HepG2 (cell line): ENCODE data around the gene CACNA2D1. TPM values are rescaled to one million over a fixed set of nuclear protein-coding genes. Genes with fewer than 3 reads are reported as not detected.

ENCODE experiments used
- ATAC-seq: fragments of 200-7000 bp; cut with Tn5 transposase; 3 replicates; pipeline ENCODE4 v1.9.1; 2020; ENCODE audit warnings: mild to moderate bottlenecking, moderate library complexity
- BruUV-seq: library from RNA; stranded (reverse); fragments of 400-500 nt; replicated peaks from 2 replicates; lab custom pipeline; 2021; lab: Mats Ljungman, UMichigan
- CTCF ChIA-PET: fragments of 300-600 bp; formaldehyde crosslinking; extraction: SDS; loops from one replicate; lab custom pipeline; 2021; ENCODE audit warnings: low total read pairs, inconsistent platforms, low intra/inter-chr PET ratio; lab: Yijun Ruan, JAX
- POLR2A ChIA-PET: fragments of 350-600 bp; sonication (Branson Sonifier 250); formaldehyde crosslinking; loops from one replicate; lab custom pipeline; 2020; ENCODE audit warnings: antibody characterized with exemption, inconsistent platforms; lab: Yijun Ruan, JAX
- DNase-seq: peaks from one replicate; pipeline ENCODE4 v3.0.0-alpha.2; 2015; ENCODE audit warnings: low spot score
- FAIRE-seq: peaks from 3 replicates; lab custom pipeline; 2011; peaks lifted over from hg19 to GRCh38; lab: Jason Lieb, UNC
- H2AFZ ChIP-seq: one replicate; pipeline ENCODE4 v1.6.1; 2011; ENCODE audit warnings: low read length, inconsistent platforms
- H3K27ac ChIP-seq: fragments of 300-600 bp; 3 replicates; pipeline ENCODE4 v1.8.0; 2011; ENCODE audit warnings: mixed run types, mild to moderate bottlenecking, mixed read lengths, low read length, inconsistent platforms; ENCODE audit not compliant: insufficient read depth; ENCODE audit errors: extremely low read length
- H3K27me3 ChIP-seq, 2 experiments: fragments of 200-600 bp in 1 of 2; 2 replicates in 1 of 2; 3 replicates in 1 of 2; pipeline versions ENCODE4 v1.6.0 to v1.8.0; 2011; ENCODE audit warnings: low read length in 2 of 2, mild to moderate bottlenecking in 2 of 2, moderate library complexity in 2 of 2, inconsistent platforms in 1 of 2; ENCODE audit not compliant: insufficient read depth in 2 of 2, control insufficient read depth in 1 of 2
- H3K36me3 ChIP-seq, 2 experiments: fragments of 200-600 bp in 1 of 2; replicated peaks in 1 of 2; 2 replicates in 1 of 2; 3 replicates in 1 of 2; pipeline versions ENCODE4 v1.5.1 to v1.8.0; 2011; ENCODE audit warnings: low read length in 2 of 2, inconsistent platforms in 1 of 2; ENCODE audit not compliant: insufficient read depth in 2 of 2, control insufficient read depth in 1 of 2
- H3K4me1 ChIP-seq: 2 replicates; pipeline ENCODE4 v1.5.1; 2012; ENCODE audit warnings: low read length, inconsistent platforms; ENCODE audit not compliant: insufficient read depth
- H3K4me2 ChIP-seq: 2 replicates; pipeline ENCODE4 v1.6.0; 2011; ENCODE audit warnings: low read depth, low read length, inconsistent platforms
- H3K4me3 ChIP-seq, 3 experiments: fragments of 200-600 bp in 1 of 3; sonication (generic), shearing (Covaris generic) in 1 of 3; replicated peaks in 1 of 3; 2 replicates each; pipeline ENCODE4 v1.5.1; 2011 to 2016; ENCODE audit warnings: low read length in 3 of 3, inconsistent platforms in 2 of 3, low read depth in 2 of 3, mild to moderate bottlenecking in 2 of 3, control low read depth in 1 of 3, mixed read lengths in 1 of 3; ENCODE audit not compliant: insufficient read depth in 1 of 3
- H3K79me2 ChIP-seq: one replicate; pipeline ENCODE4 v1.6.1; 2011; ENCODE audit warnings: low read length, inconsistent platforms; ENCODE audit not compliant: insufficient read depth
- H3K9ac ChIP-seq: 2 replicates; pipeline ENCODE4 v1.6.0; 2011; ENCODE audit warnings: mild to moderate bottlenecking, low read depth, low read length, inconsistent platforms; ENCODE audit not compliant: insufficient read depth
- H3K9me3 ChIP-seq: 2 replicates; pipeline ENCODE4 v1.5.1; 2012; ENCODE audit warnings: mild to moderate bottlenecking, low read length
- H4K20me1 ChIP-seq: 2 replicates; pipeline ENCODE4 v1.6.0; 2011; ENCODE audit warnings: inconsistent platforms, mild to moderate bottlenecking, low read length, moderate library complexity; ENCODE audit not compliant: insufficient read depth
- ATF7-NPFF ChIP-seq: sonication (generic); formaldehyde crosslinking; IDR thresholded peaks from 2 replicates; pipeline ENCODE4 v1.8.1; 2023; ENCODE audit warnings: mild to moderate bottlenecking, low read depth, missing genetic modification reagents, moderate library complexity
- KAT2B ChIP-seq: fragments of 150-350 bp; IDR thresholded peaks from 2 replicates; pipeline ENCODE4 v1.6.1; 2014; ENCODE audit warnings: low read depth, low read length, borderline replicate concordance
- MLLT10 ChIP-seq: sonication (generic); formaldehyde crosslinking; IDR thresholded peaks from 2 replicates; pipeline ENCODE4 v1.4.0; 2020; ENCODE audit warnings: missing genetic modification reagents
- ZEB1 ChIP-seq: IDR thresholded peaks from 2 replicates; pipeline ENCODE4 v1.6.1; 2012; ENCODE audit warnings: mild to moderate bottlenecking, low read depth, inconsistent platforms; ENCODE audit not compliant: insufficient replicate concordance
- ZNF513 ChIP-seq: sonication (generic); formaldehyde crosslinking; conservative IDR thresholded peaks from 2 replicates; pipeline ENCODE4 v1.5.0; 2020; ENCODE audit warnings: missing genetic modification reagents
- ZNF607 ChIP-seq: sonication (generic); formaldehyde crosslinking; IDR thresholded peaks from 2 replicates; pipeline ENCODE4 v1.5.1; 2020; ENCODE audit warnings: missing genetic modification reagents, mild to moderate bottlenecking, borderline replicate concordance
- ZNF609 ChIP-seq: sonication (generic); formaldehyde crosslinking; IDR thresholded peaks from 2 replicates; pipeline ENCODE4 v1.4.0; 2020; ENCODE audit warnings: mild to moderate bottlenecking, missing genetic modification reagents, borderline replicate concordance
- ZNF83 ChIP-seq: sonication (generic); formaldehyde crosslinking; IDR thresholded peaks from 2 replicates; pipeline ENCODE4 v1.4.0; 2020; ENCODE audit warnings: missing genetic modification reagents, mild to moderate bottlenecking, borderline replicate concordance
- WGBS: methylation state at CpG from one replicate; pipeline ENCODE4 v1.1.6; 2017; ENCODE audit warnings: low lambda C conversion rate; 5-methylcytosine and 5-hydroxymethylcytosine counted together
- in situ Hi-C: cut with HindIII; loops from 2 replicates; pipeline ENCODE4 v1.10.0; 2017; ENCODE audit warnings: low pct_unique_long_range_greater_than_20kb; ENCODE audit not compliant: extremely low pct_ligation_motif_present
- intact Hi-C: fragments of 100-400 bp; cut with micrococcal nuclease; formaldehyde crosslinking; loops from one replicate; pipeline ENCODE4 v1.10.0; 2022; ENCODE audit not compliant: unreplicated experiment
- polyA plus RNA-seq, 8 experiments: library from polyadenylated mRNA; depleted of rRNA in 3 of 8; stranded (reverse) in 7 of 8; unstranded in 1 of 8; fragments of >200 nt; fragmentation: Illumina TruSeq in 4 of 8; extraction: Trizol in 4 of 8; gene quantifications; 2 replicates each; pipeline versions ENCODE4 v1.2.1 to v1.2.3, GENCODE V29; 2011 to 2016; ENCODE audit warnings: low read depth in 4 of 8, missing spikeins in 1 of 8, mixed read lengths in 1 of 8; ENCODE audit not compliant: insufficient read depth in 1 of 8
- total RNA-seq, 5 experiments: library from RNA; depleted of rRNA; stranded (reverse); fragments of >200 nt; fragmentation: Illumina TruSeq; extraction: Trizol; gene quantifications; 2 replicates each; pipeline ENCODE4 v1.2.3, GENCODE V29; 2016; ENCODE audit warnings: low read depth in 1 of 5
- TF ChIP-seq, protein P1 (sequence below): sonication (generic); formaldehyde crosslinking; IDR thresholded peaks from 2 replicates; pipeline ENCODE4 v1.4.0; 2020; ENCODE audit warnings: missing genetic modification reagents

Gene CACNA2D1
- total and polyA plus RNA-seq, 2 of the 13 experiments (the other 11 are each of a cell fraction or from before 2014, with no cell fraction given), result not detected

GRCh38 chr7:82036146-82036886 lies 407.3 kb downstream of the CACNA2D1 start:
- 3% methylated on average over 3 of the region's 3 CpGs for WGBS
- H2AFZ ChIP-seq, result no peak overlapping the region
- FAIRE-seq (no peak), ATAC-seq (no peak), DNase-seq (no peak)
- no peak overlapping the region for H3K4me3 ChIP-seq
- no peak overlapping the region for H3K27ac ChIP-seq
- H3K79me2 ChIP-seq, result no peaks in the 10 kb centered on the region
- CTCF ChIA-PET, result no interaction called here
- intact Hi-C loops (loop anchor here (5.0 kb wide), 1 partner anchor 446 kb away; no protein-coding TSS in a partner anchor), in situ Hi-C loops (no loop called here)
- H3K4me1 ChIP-seq, result no peaks in the 10 kb centered on the region
- no peak overlapping the region for H3K4me2 ChIP-seq
- POLR2A ChIA-PET, result no interaction called here
- no TSS peak for BruUV-seq
- H4K20me1 ChIP-seq, result no peaks in the 10 kb centered on the region
- no peaks in the 10 kb centered on the region for H3K9me3 ChIP-seq
- no peaks in the 10 kb centered on the region for H3K36me3 ChIP-seq
- no peaks in the 10 kb centered on the region for H3K27me3 ChIP-seq
- no peak overlapping the region for H3K9ac ChIP-seq
- no peak for TF ChIP-seq ZNF83
- no peak for TF ChIP-seq ZNF513 (CRISPR knock-in tag)
- no peak for TF ChIP-seq MLLT10
- no peak for TF ChIP-seq ZNF607 (CRISPR knock-in tag)
- no peak for TF ChIP-seq ZEB1
- TF ChIP-seq, protein P1, sequence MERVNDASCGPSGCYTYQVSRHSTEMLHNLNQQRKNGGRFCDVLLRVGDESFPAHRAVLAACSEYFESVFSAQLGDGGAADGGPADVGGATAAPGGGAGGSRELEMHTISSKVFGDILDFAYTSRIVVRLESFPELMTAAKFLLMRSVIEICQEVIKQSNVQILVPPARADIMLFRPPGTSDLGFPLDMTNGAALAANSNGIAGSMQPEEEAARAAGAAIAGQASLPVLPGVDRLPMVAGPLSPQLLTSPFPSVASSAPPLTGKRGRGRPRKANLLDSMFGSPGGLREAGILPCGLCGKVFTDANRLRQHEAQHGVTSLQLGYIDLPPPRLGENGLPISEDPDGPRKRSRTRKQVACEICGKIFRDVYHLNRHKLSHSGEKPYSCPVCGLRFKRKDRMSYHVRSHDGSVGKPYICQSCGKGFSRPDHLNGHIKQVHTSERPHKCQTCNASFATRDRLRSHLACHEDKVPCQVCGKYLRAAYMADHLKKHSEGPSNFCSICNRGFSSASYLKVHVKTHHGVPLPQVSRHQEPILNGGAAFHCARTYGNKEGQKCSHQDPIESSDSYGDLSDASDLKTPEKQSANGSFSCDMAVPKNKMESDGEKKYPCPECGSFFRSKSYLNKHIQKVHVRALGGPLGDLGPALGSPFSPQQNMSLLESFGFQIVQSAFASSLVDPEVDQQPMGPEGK (CRISPR knock-in tag), result no peak
- no peak for TF ChIP-seq ATF7-NPFF (CRISPR knock-in tag)
- TF ChIP-seq ZNF609, result no peak
- TF ChIP-seq KAT2B, result no peak
